GM10266 (cell line): ENCODE results near the gene ADCY7.

Experiments
- DNase-seq: peaks from one replicate; pipeline ENCODE4 v3.0.0; 2012; ENCODE audit errors: extremely low spot score
- TF ChIP-seq, protein P1 (sequence below): IDR thresholded peaks from 2 replicates; pipeline ENCODE4 v1.5.1; 2012; ENCODE audit warnings: mild to moderate bottlenecking, low read depth; ENCODE audit not compliant: control insufficient read depth, insufficient read depth; ENCODE audit errors: missing control alignments

ADCY7 gene

GRCh38 chr16:50295541-50296132 lies 29.3 kb downstream of the ADCY7 start:
- TF ChIP-seq, protein P1, sequence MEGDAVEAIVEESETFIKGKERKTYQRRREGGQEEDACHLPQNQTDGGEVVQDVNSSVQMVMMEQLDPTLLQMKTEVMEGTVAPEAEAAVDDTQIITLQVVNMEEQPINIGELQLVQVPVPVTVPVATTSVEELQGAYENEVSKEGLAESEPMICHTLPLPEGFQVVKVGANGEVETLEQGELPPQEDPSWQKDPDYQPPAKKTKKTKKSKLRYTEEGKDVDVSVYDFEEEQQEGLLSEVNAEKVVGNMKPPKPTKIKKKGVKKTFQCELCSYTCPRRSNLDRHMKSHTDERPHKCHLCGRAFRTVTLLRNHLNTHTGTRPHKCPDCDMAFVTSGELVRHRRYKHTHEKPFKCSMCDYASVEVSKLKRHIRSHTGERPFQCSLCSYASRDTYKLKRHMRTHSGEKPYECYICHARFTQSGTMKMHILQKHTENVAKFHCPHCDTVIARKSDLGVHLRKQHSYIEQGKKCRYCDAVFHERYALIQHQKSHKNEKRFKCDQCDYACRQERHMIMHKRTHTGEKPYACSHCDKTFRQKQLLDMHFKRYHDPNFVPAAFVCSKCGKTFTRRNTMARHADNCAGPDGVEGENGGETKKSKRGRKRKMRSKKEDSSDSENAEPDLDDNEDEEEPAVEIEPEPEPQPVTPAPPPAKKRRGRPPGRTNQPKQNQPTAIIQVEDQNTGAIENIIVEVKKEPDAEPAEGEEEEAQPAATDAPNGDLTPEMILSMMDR: no peak
- DNase-seq: no peak

GRCh38 chr16:50296807-50297206 lies 30.5 kb downstream of the ADCY7 start:
- DNase-seq: no peak
- TF ChIP-seq, protein P1: no peak

GRCh38 chr16:50297301-50298074 lies 31.1 kb downstream of the ADCY7 start:
- TF ChIP-seq, protein P1: no peak
- DNase-seq: no peak

- TF ChIP-seq, protein P1: no peak
- no peak for DNase-seq
These were observed 31.7 kb downstream of the ADCY7 start for GRCh38 chr16:50298075-50298460.

GRCh38 chr16:50298591-50299507 lies 32.5 kb downstream of the ADCY7 start:
- TF ChIP-seq, protein P1: no peak
- no peak for DNase-seq

GRCh38 chr16:50299508-50300105 lies 33.3 kb downstream of the ADCY7 start:
- TF ChIP-seq, protein P1: no peak
- no peak for DNase-seq
